HepG2 (cell line): ENCODE data around the gene ZBP1. TPM values are rescaled to one million over a fixed set of nuclear protein-coding genes. Genes with fewer than 3 reads are reported as not detected.

Source experiments
- CSRNP2 ChIP-seq: sonication (generic); formaldehyde crosslinking; conservative IDR thresholded peaks from 2 replicates; pipeline ENCODE4 v1.8.0; 2022; ENCODE audit warnings: low read depth, missing genetic modification reagents
- FOSL2 ChIP-seq: sonication (generic); formaldehyde crosslinking; IDR thresholded peaks from 2 replicates; pipeline ENCODE4 v1.4.0; 2020; ENCODE audit warnings: missing genetic modification reagents
- FOXM1 ChIP-seq: sonication (generic); formaldehyde crosslinking; IDR thresholded peaks from 2 replicates; pipeline ENCODE4 v1.5.0; 2020; ENCODE audit warnings: missing genetic modification reagents
- KDM1A ChIP-seq: IDR thresholded peaks from 2 replicates; pipeline ENCODE4 v1.6.1; 2016; ENCODE audit warnings: missing compliant biosample characterization
- KLF12 ChIP-seq: sonication (generic); formaldehyde crosslinking; IDR thresholded peaks from 2 replicates; pipeline ENCODE4 v1.4.0; 2020; ENCODE audit warnings: missing genetic modification reagents, borderline replicate concordance
- MXD1 ChIP-seq: sonication (generic); formaldehyde crosslinking; IDR thresholded peaks from 2 replicates; pipeline ENCODE4 v1.4.0; 2020; ENCODE audit warnings: mild to moderate bottlenecking, missing genetic modification reagents
- RBFOX2 ChIP-seq: fragments of 200-400 bp; formaldehyde crosslinking; IDR thresholded peaks from 2 replicates; pipeline ENCODE4 v1.6.1; 2017; ENCODE audit warnings: low read depth, mild to moderate bottlenecking, low read length
- SRSF4 ChIP-seq: fragments of 200-400 bp; formaldehyde crosslinking; IDR thresholded peaks from one replicate; pipeline ENCODE4 v1.6.1; 2018; ENCODE audit warnings: mild to moderate bottlenecking, low read depth, low read length, moderate library complexity; ENCODE audit not compliant: poor library complexity, severe bottlenecking
- SSRP1 ChIP-seq: IDR thresholded peaks from 2 replicates; pipeline ENCODE4 v1.6.1; 2016; ENCODE audit warnings: control low read depth
- STAT5B ChIP-seq: sonication (generic); formaldehyde crosslinking; IDR thresholded peaks from 2 replicates; pipeline ENCODE4 v1.4.0; 2020; ENCODE audit warnings: missing genetic modification reagents
- THAP8 ChIP-seq: sonication (generic); formaldehyde crosslinking; IDR thresholded peaks from 2 replicates; pipeline ENCODE4 v1.5.1; 2020; ENCODE audit warnings: missing genetic modification reagents, mild to moderate bottlenecking, borderline replicate concordance
- ZBTB44 ChIP-seq: sonication (generic); formaldehyde crosslinking; IDR thresholded peaks from 2 replicates; pipeline ENCODE4 v1.4.0; 2020; ENCODE audit warnings: missing genetic modification reagents
- ZNF260 ChIP-seq: sonication (generic); formaldehyde crosslinking; IDR thresholded peaks from 2 replicates; pipeline ENCODE4 v1.4.0; 2020; ENCODE audit warnings: missing genetic modification reagents, low read depth, mild to moderate bottlenecking, borderline replicate concordance
- ZNF580 ChIP-seq: IDR thresholded peaks from 2 replicates; pipeline ENCODE4 v1.6.1; 2016; ENCODE audit warnings: low read depth, borderline replicate concordance
- ZNF646 ChIP-seq: sonication (generic); formaldehyde crosslinking; IDR thresholded peaks from 2 replicates; pipeline ENCODE4 v1.9.0; 2021; ENCODE audit warnings: mild to moderate bottlenecking, missing genetic modification reagents
- ZNF75D ChIP-seq: sonication (generic); formaldehyde crosslinking; IDR thresholded peaks from 2 replicates; pipeline ENCODE4 v1.8.1; 2023; ENCODE audit warnings: missing genetic modification reagents, mild to moderate bottlenecking, borderline replicate concordance
- ZNF781 ChIP-seq: sonication (generic); formaldehyde crosslinking; IDR thresholded peaks from 2 replicates; pipeline ENCODE4 v1.5.1; 2020; ENCODE audit warnings: borderline replicate concordance, mild to moderate bottlenecking, missing genetic modification reagents; ENCODE audit errors: not compliant biosample characterization
- ZNF792 ChIP-seq: IDR thresholded peaks from 2 replicates; pipeline ENCODE4 v1.6.1; 2016
- polyA plus RNA-seq, 8 experiments: library from polyadenylated mRNA; depleted of rRNA in 3 of 8; stranded (reverse) in 7 of 8; unstranded in 1 of 8; fragments of >200 nt; fragmentation: Illumina TruSeq in 4 of 8; extraction: Trizol in 4 of 8; gene quantifications; 2 replicates each; pipeline versions ENCODE4 v1.2.1 to v1.2.3, GENCODE V29; 2011 to 2016; ENCODE audit warnings: low read depth in 4 of 8, missing spikeins in 1 of 8, mixed read lengths in 1 of 8; ENCODE audit not compliant: insufficient read depth in 1 of 8
- total RNA-seq, 5 experiments: library from RNA; depleted of rRNA; stranded (reverse); fragments of >200 nt; fragmentation: Illumina TruSeq; extraction: Trizol; gene quantifications; 2 replicates each; pipeline ENCODE4 v1.2.3, GENCODE V29; 2016; ENCODE audit warnings: low read depth in 1 of 5

ZBP1 gene
- total and polyA plus RNA-seq, 2 of the 13 experiments (the other 11 are each of a cell fraction or from before 2014, with no cell fraction given), result not detected

- TF ChIP-seq ZBTB44 (CRISPR knock-in tag), result no peak
- TF ChIP-seq ZNF580 (CRISPR knock-in tag), result peak; percentile 16; the same call in 1 of the 2 replicates
- no peak for TF ChIP-seq ZNF646
- TF ChIP-seq ZNF75D (CRISPR knock-in tag), result no peak
- TF ChIP-seq ZNF792 (CRISPR knock-in tag), result no peak
- no peak for TF ChIP-seq THAP8 (CRISPR knock-in tag)
- no peak for TF ChIP-seq FOXM1
- no peak for TF ChIP-seq SRSF4
- TF ChIP-seq FOSL2 (CRISPR knock-in tag), result 0 out of 2 replicates have a peak, but pooled peaks have one; percentile 5
- TF ChIP-seq ZNF781, result no peak
- no peak for TF ChIP-seq STAT5B
- TF ChIP-seq ZNF260 (CRISPR knock-in tag), result no peak
- TF ChIP-seq CSRNP2 (CRISPR knock-in tag), result no peak
- 0 out of 2 replicates have a peak, but pooled peaks have one; percentile 15 for TF ChIP-seq MXD1 (CRISPR knock-in tag)
- no peak; the same call in 1 of the 2 replicates for TF ChIP-seq KLF12 (CRISPR knock-in tag)
- no peak for TF ChIP-seq RBFOX2
- TF ChIP-seq SSRP1 (CRISPR knock-in tag), result no peak
- no peak; the same call in 1 of the 2 replicates for TF ChIP-seq KDM1A (CRISPR knock-in tag)
These were observed 27.7 kb downstream of the ZBP1 start (continued) for GRCh38 chr20:57592263-57593092.
